ENCODE data around the gene GPR161.

GRCh38 chr1:168180148-168180524 lies 43.4 kb upstream of the GPR161 start:
- TF ChIP-seq PBX3 (IDR thresholded peaks at IDR 0.05) = no peak
- TF ChIP-seq, protein P1, sequence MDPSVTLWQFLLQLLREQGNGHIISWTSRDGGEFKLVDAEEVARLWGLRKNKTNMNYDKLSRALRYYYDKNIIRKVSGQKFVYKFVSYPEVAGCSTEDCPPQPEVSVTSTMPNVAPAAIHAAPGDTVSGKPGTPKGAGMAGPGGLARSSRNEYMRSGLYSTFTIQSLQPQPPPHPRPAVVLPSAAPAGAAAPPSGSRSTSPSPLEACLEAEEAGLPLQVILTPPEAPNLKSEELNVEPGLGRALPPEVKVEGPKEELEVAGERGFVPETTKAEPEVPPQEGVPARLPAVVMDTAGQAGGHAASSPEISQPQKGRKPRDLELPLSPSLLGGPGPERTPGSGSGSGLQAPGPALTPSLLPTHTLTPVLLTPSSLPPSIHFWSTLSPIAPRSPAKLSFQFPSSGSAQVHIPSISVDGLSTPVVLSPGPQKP (IDR thresholded peaks at IDR 0.05; ENCODE audit: low read depth, low read length) = no peak
- no peak for TF ChIP-seq POLR2A (IDR thresholded peaks at IDR 0.05; ENCODE audit: low read length)

Measured in A549 (cell line).